Upper lobe of left lung (tissue), 6 donors: ENCODE results near the gene MYBBP1A. TPM values are rescaled to one million over a fixed set of nuclear protein-coding genes. Genes with fewer than 3 reads are reported as not detected.

Experiments
- ATAC-seq, 2 donors: fragments of 200-7000 bp; cut with Tn5 transposase; one replicate each; pipeline ENCODE4 v1.9.1; 2022; ENCODE audit warnings: mild to moderate bottlenecking in 2 of 2, moderate library complexity in 2 of 2; ENCODE audit not compliant: low FRiP score in 2 of 2
- DNase-seq, 2 donors: peaks; one replicate each; pipeline ENCODE4 v3.0.0-alpha.2; 2019 to 2020
- H3K27ac ChIP-seq, 4 donors: fragments of 200-600 bp; sonication (generic); one replicate each; pipeline ENCODE4 v1.5.1; 2016 to 2019
- H3K27me3 ChIP-seq, 4 donors: fragments of 200-600 bp; sonication (generic); one replicate each; pipeline ENCODE4 v1.5.1; 2017 to 2019
- H3K36me3 ChIP-seq, 4 donors: fragments of 200-600 bp; sonication (generic); one replicate each; pipeline ENCODE4 v1.5.1; 2016 to 2019
- H3K4me1 ChIP-seq, 4 donors: fragments of 200-600 bp; sonication (generic); one replicate each; pipeline ENCODE4 v1.5.1; 2018 to 2019
- H3K4me3 ChIP-seq, 4 donors: fragments of 200-600 bp; sonication (generic); one replicate each; pipeline ENCODE4 v1.5.1; 2017 to 2019; ENCODE audit warnings: mild to moderate bottlenecking in 2 of 4, moderate library complexity in 1 of 4
- H3K9me3 ChIP-seq, 4 donors: fragments of 200-600 bp; sonication (generic); one replicate each; pipeline ENCODE4 v1.5.1; 2018 to 2019
- CTCF ChIP-seq, 6 experiments: fragments of 450-650 bp in 4 of 6; fragments of 200-600 bp in 2 of 6; sonication (generic) in 2 of 6; IDR thresholded peaks; one replicate each; pipeline ENCODE4 v1.5.1; 2016 to 2019; ENCODE audit warnings: antibody characterized with exemption in 6 of 6
- EP300 ChIP-seq, 4 donors: sonication (generic); formaldehyde crosslinking; IDR thresholded peaks; one replicate each; pipeline ENCODE4 v1.5.1; 2017; ENCODE audit warnings: antibody characterized with exemption in 4 of 4, control low read depth in 2 of 4
- POLR2A ChIP-seq, 4 donors: fragments of 450-650 bp; IDR thresholded peaks; one replicate each; pipeline ENCODE4 v1.5.1; 2016 to 2017; ENCODE audit warnings: antibody characterized with exemption in 4 of 4, mild to moderate bottlenecking in 2 of 4
- POLR2AphosphoS5 ChIP-seq, 2 donors: sonication (generic); formaldehyde crosslinking; IDR thresholded peaks; one replicate each; pipeline ENCODE4 v1.5.1; 2017; ENCODE audit warnings: antibody characterized with exemption in 2 of 2
- WGBS, 2 donors: methylation state at CpG; one replicate each; pipeline ENCODE4 v1.1.5; 2017 to 2018; 5-methylcytosine and 5-hydroxymethylcytosine counted together
- total RNA-seq, 6 donors: library from RNA; depleted of rRNA in 4 of 6; stranded (reverse); fragments of >200 nt in 4 of 6; gene quantifications; one replicate each; pipeline versions ENCODE4 v1.1.0 to v1.2.1, GENCODE V29; 2016 to 2021
- donor health status: DM: no; HTN: no; CAD: no; lungs with moderate emphysema.
- donor health status: DM: no; HTN: yes; CAD: no; lungs with severe emphysema.

MYBBP1A gene
- total RNA-seq, 6 donors from 2014 or later: 45.2 to 151 (median 57.3) TPM

- H3K9me3 ChIP-seq: no peaks in the 10 kb centered on the region
- DNase-seq (no peak), ATAC-seq (no peak)
- TF ChIP-seq CTCF (IDR thresholded peaks at IDR 0.05): no peak
- no peak for TF ChIP-seq POLR2AphosphoS5 (IDR thresholded peaks at IDR 0.05)
- no peak for TF ChIP-seq POLR2A (IDR thresholded peaks at IDR 0.05)
- no peak for TF ChIP-seq EP300 (IDR thresholded peaks at IDR 0.05)
- H3K27ac ChIP-seq: peak overlapping the region in 3 of 4 donors; percentile 20 to 91 (median 83)
- H3K36me3 ChIP-seq: peaks cover 0 to 4% (median 0%) of the 10 kb centered on the region in 4 donors
- H3K4me1 ChIP-seq: peaks cover 76 to 98% (median 88%) of the 10 kb centered on the region in 4 donors
- 71 to 78% methylated on average over 4 of the region's 4 CpGs for WGBS, 2 donors
- H3K27me3 ChIP-seq: no peaks in the 10 kb centered on the region
- H3K4me3 ChIP-seq: no peak overlapping the region
These were observed 51.7 kb downstream of the MYBBP1A start for GRCh38 chr17:4503283-4504025.

GRCh38 chr17:4502466-4503154, 52.6 kb downstream of the MYBBP1A start:
- ATAC-seq (no peak), DNase-seq (peak in 1 of 2 donors; percentile 46)
- Histone ChIP-seq H3K4me1 (peaks cover 73 to 94% (median 86%) of the 10 kb centered on the region in 4 donors), H3K27me3 (no peaks in the 10 kb centered on the region), H3K27ac (peak overlapping the region in 2 of 4 donors; percentile 83 to 91), H3K9me3 (no peaks in the 10 kb centered on the region), H3K36me3 (peaks cover 0 to 4% (median 0%) of the 10 kb centered on the region in 4 donors), H3K4me3 (no peak overlapping the region)
- 62 to 65% methylated on average over 18 of the region's 18 CpGs for WGBS, 2 donors
- no peak for TF ChIP-seq POLR2A (IDR thresholded peaks at IDR 0.05)
- no peak for TF ChIP-seq POLR2AphosphoS5 (IDR thresholded peaks at IDR 0.05)
- TF ChIP-seq CTCF (IDR thresholded peaks at IDR 0.05): no peak
- TF ChIP-seq EP300 (IDR thresholded peaks at IDR 0.05): no peak

- peaks cover 61 to 82% (median 75%) of the 10 kb centered on the region in 4 donors for H3K4me1 ChIP-seq
- WGBS, 2 donors: 7 to 9% methylated on average over 3 of the region's 3 CpGs
- DNase-seq: peak in 1 of 2 donors; percentile 75
These were observed 53.8 kb downstream of the MYBBP1A start for GRCh38 chr17:4501295-4501949.

GRCh38 chr17:4500191-4500571, 55.0 kb downstream of the MYBBP1A start:
- Histone ChIP-seq H3K36me3 (peaks cover 0 to 4% (median 0%) of the 10 kb centered on the region in 4 donors), H3K4me1 (peaks cover 50 to 70% (median 64%) of the 10 kb centered on the region in 4 donors), H3K27ac (peak overlapping the region; percentile 78 to 87 (median 80)), H3K4me3 (peak overlapping the region; percentile 32 to 71 (median 63)), H3K27me3 (no peaks in the 10 kb centered on the region), H3K9me3 (no peaks in the 10 kb centered on the region)
- no peak for ATAC-seq
- no peak for DNase-seq
- TF ChIP-seq EP300 (IDR thresholded peaks at IDR 0.05) (no peak), CTCF (IDR thresholded peaks at IDR 0.05) (peak in 1 of 6 experiments; percentile 22)
- 12 to 13% methylated on average over 5 to 7 of the region's 7 CpGs for WGBS, 2 donors

More at GRCh38 chr17:4501295-4501949, 53.8 kb downstream of the MYBBP1A start:
- Histone ChIP-seq H3K36me3 (peaks cover 0 to 4% (median 0%) of the 10 kb centered on the region in 4 donors), H3K27me3 (no peaks in the 10 kb centered on the region), H3K9me3 (no peaks in the 10 kb centered on the region), H3K27ac (peak overlapping the region; percentile 78 to 87 (median 80)), H3K4me3 (peak overlapping the region in 3 of 4 donors; percentile 60 to 71 (median 66))
- ATAC-seq: no peak
- peak in 2 of 6 experiments; percentile 10 to 22 for TF ChIP-seq CTCF (IDR thresholded peaks at IDR 0.05)
- TF ChIP-seq POLR2A (IDR thresholded peaks at IDR 0.05): no peak
- TF ChIP-seq EP300 (IDR thresholded peaks at IDR 0.05): peak in 1 of 4 donors; percentile 42
- TF ChIP-seq POLR2AphosphoS5 (IDR thresholded peaks at IDR 0.05): peak in 1 of 2 donors; percentile 55
